Measurements from ENCODE around the gene RALGAPA1.
A peak's percentile ranks its signal among the peaks of the same experiment; 100 is the strongest.
"Not testable (repeated sequence)": the region's sequence is repeated elsewhere in the genome, so short reads cannot be mapped to it uniquely, and the experiment has no call there.

RALGAPA1 gene

GRCh38 chr14:35821564-35822411 lies 12.7 kb upstream of the RALGAPA1 start:
- peak; percentile 45 for DNase-seq (ENCODE audit: low spot score)

DNA sequence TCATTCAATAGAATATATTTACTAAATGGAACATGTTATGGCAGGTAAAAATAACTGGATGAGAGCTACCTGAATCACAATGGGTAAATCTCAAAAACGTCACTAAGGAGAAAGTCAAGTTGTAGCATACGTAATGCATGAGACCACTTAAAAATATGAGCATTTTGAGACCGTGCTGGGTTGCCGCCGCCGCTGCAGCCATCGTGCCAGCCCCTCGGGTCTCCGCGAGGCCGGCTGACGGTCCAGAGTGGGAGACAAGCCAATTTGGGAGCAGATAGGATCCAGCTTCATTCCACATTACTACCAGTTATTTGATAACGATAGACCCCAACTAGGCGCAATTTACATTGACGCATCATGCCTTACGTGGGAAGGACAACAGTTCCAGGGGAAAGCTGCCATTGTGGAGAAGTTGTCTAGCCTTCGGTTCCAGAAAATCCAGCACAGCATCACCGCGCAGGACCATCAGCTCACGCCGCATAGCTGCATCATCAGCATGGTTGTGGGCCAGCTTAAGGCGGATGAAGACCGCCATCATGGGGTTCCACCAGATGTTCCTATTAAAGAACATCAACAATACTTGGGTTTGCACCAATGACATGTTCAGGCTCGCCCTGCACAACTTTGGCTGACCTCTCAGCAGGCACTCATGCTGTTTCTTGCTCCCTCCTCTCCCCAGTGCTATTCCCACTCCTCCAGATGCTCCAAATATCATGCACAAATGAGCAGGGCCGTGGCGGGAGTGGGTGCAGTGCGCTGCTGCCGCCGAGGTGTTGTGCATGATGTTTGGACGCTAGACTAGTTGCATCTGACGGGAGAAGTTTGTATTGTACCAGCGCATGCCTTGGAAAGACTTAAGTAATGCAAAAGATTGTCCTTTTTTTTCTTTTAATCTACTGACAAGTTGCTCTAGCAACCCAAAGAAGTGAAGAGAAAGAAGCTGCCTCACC lies 10.8 kb upstream of the RALGAPA1 start:
- no peak for DNase-seq (ENCODE audit: low spot score)

DNA sequence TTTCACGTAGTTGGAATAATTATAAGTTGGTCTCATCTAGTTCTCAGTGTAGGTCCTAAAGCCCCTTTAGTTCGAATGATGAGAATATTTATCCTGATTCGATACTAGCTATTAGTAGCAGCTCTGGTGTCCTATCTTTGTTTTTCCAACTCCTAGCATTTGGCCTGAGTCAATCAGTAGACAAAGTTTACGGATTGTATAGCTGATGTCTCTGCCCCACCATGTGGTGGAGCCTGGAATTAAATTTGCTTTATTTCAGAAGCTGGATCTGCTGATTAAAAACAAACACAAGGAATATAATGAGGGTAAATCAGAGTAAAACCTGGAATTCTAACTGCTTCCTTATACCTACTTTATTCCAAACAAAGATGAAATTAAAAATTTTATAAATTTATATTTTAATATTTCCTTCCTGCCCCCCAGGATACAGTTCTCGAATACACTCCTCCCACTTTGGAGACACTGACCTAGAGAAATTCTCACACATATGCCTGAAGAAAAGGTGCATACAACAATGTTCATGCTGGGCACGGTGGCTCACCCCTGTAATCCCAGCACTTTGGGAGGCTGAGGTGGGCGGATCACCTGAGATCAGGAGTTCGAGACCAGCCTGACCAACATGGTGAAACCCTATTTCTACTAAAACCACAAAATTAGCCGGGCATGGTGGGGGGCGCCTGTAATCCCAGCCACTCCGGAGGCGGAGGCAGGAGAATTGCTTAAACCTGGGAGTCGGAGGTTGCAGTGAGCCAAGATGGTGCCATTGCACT lies 9.4 kb upstream of the RALGAPA1 start:
- DNase-seq (ENCODE audit: low spot score): peak; percentile 60

- peak; percentile 27 for DNase-seq (ENCODE audit: low spot score)
Observed at GRCh38 chr14:35814371-35815005, 5.4 kb upstream of the RALGAPA1 start.

DNA sequence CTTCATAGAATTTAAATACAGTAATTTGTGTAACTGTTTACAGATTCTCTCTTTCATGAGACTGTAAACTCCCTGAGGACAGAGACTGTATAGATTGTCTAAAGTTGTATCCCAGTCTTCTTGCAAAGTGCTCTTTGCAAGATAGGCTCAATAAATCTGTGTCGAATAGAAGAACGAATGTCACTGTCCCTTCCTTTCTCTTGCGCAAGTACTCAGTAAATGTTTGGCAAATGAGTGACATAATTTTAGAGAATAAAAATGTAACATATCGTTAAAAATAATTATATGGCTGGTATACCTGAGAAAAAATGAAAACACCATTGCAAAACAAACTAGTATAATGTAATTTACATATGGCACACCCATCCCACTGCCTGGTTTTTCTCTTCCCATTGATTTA lies 1.9 kb upstream of the RALGAPA1 start:
- no peak for DNase-seq (ENCODE audit: low spot score)

- DNase-seq (ENCODE audit: low spot score): no peak
Observed at GRCh38 chr14:35809597-35809996, 502 bp upstream of the RALGAPA1 start.

- no peak for DNase-seq (ENCODE audit: low spot score)
Observed at GRCh38 chr14:35808076-35808637, 938 bp downstream of the RALGAPA1 start.

- no peak for DNase-seq (ENCODE audit: low spot score)
Observed at GRCh38 chr14:35807131-35807961, 1.7 kb downstream of the RALGAPA1 start.

DNA sequence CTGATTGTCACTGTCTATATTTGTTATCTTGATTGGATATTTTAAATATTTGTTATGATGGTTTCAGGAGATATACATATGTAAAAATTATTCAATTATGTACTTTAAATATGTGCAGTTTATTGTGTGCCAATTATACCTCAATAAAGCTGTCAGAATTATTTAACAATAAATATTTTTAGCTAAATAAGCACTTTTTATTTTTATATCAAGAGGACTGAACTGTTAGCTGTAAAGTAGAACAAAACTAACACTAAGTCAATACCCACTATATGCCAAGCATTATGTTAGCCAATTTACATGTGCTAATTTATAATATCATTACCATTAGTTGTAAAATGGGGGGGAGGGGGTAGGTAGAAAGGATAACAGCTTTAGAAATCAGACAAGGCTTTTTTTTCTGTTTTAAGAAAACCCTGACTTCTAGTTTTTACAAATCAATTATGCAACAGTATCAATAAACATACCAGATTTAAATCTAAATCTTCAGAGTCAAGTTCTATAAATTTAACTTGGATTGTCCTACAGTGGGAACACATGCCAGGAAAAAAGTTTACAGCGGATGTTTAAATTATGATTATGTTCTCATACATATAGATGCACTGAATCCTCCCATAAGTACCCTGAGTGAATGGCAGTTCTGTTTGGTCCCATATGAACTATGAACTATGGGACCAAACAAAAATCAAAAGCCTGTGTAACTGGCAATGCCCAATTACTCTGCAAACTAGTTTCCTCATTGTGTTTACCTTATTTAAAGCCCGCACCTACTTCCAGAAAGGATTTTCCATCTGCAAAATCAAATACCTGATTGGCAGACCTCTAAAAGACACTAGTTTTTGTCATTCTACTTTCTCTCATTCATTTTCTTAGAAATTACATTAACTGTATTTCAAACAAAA lies 2.8 kb downstream of the RALGAPA1 start:
- no peak for DNase-seq (ENCODE audit: low spot score)

DNA sequence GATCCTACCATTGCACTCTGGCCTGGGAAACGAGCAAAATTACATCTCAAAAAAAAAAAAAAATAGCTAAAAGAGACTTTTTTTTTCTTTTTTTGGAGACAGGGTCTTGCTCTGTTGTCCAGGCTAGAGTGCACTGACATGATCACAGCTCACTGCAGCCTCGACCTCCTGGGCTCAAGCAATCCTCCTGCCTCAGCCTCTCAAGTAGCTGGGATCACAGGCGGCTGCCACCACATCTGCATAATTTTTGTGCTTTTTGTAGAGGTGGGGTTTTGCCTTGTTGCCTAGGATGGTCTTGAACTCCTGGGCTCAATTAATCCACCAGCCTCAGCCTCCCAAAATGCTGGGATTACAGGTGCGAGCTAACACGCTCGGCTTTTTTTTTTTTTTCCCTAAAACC lies 11.3 kb downstream of the RALGAPA1 start:
- no peak for DNase-seq (ENCODE audit: low spot score)

DNA sequence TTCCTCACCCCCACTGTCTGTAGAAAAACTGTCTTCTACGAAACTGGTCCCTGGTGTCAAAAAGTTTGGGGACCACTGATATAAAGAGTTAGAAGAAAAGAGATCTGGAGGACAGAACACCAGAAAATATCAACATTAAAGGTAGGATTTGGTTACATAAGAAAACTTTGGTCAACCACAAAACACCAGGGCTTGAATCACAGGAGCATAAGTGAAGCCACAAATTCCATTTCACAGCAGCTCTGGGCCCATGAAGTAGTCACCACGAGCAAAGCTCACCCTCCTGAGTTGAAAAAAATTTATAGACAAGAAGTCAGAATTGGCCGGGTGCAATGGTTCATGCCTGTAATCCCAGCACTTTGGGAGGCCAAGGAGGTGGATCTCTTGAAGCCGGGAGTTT lies 19.4 kb downstream of the RALGAPA1 start:
- no peak for DNase-seq (ENCODE audit: low spot score)

DNA sequence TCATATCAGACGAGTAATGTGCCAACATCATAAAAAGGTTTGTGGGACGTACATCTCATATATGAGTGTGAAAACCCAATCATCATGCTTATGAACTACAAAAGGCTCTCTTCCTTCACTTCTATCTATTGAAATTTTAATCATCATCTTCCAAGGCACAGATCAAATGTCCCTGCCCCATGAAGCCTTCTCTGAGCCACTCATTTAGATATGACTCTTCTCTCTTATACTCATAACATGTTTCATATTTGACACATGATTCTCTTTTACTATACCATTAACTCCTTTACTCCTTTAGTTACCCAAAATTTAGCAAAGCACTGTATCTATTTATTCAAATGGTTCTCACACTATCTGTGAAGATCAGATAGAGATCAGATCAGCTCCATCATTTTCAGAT lies 22.2 kb downstream of the RALGAPA1 start:
- DNase-seq (ENCODE audit: low spot score): no peak

DNA sequence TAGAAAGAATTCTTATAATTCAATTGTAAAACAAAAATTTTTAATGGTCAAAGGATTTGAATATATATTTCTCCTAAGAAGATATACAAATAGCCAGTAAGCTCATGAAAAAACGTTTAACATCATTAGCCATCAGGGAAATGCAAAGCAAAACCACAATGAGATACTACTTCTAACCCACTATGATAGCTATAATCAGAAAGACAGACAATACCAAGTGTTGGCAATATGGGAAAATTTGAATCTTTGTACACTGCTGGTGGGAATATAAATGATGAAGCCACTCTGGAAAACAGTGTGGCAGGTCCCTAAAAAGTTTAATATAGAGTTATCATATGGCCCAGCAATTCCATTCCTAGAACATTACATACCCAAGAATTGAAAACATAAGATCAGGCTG lies 25.4 kb downstream of the RALGAPA1 start:
- no peak for DNase-seq (ENCODE audit: low spot score)

DNA sequence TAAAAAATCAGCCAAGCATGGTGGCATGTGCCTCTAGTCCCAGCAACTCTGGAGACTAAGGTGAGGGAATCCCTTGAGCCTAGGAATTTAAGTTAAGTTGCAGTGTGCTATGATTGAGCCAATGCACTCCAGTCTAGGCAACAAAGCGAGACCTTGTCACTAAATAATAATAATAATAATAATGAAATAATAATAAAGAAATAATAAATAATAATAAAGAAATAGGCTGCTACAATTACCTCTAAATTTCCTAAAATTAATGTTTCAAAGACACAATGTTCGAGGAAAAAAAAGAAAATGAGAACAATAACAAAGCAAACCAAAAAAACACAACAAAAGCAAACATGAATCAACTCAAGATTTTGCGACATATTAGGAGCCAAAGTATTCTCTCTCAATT lies 29.7 kb downstream of the RALGAPA1 start:
- DNase-seq (ENCODE audit: low spot score): no peak

DNA sequence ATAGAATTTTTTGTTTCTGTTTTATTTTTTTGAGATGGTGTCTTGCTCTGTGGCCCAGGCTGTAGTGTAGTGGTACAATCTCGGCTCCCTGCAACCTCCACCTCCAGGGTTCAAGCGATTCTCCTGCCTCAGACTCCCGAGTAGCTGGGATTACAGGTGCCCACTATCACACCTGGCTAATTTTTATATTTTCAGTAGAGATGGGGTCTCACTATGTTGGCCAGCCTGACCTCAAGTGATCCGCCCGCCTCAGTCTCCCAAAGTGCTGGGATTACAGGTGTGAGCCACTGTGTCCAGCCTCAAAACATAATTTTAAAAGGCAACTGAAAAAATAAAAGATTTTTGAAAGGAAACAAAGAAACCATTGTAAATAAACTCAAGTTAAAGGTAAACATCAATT lies 31.5 kb downstream of the RALGAPA1 start:
- DNase-seq (ENCODE audit: low spot score): not testable (repeated sequence)

- DNase-seq (ENCODE audit: low spot score): no peak
Observed at GRCh38 chr14:35776823-35777222, 32.3 kb downstream of the RALGAPA1 start.

GRCh38 chr14:35776085-35776484 lies 33.0 kb downstream of the RALGAPA1 start:
- DNase-seq (ENCODE audit: low spot score): not testable (repeated sequence)

DNA sequence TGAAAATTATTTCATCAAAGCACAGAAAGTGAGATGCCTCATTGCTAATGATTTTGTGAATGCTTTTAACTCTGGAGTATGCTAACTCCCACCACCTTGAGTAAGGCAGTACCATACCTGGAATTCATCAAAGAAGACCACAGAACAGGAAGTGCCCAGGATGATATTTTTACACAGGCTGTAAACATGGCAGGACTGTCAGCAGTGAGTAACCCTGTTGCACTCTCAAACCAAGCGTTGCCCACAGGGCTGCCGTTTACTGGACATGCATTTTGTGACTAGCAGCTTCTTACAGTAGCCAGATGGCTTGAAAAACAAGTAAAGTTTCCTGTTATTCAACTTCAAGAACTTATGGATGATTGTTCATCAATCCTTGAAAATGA lies 42.4 kb downstream of the RALGAPA1 start:
- DNase-seq (ENCODE audit: low spot score): no peak

DNA sequence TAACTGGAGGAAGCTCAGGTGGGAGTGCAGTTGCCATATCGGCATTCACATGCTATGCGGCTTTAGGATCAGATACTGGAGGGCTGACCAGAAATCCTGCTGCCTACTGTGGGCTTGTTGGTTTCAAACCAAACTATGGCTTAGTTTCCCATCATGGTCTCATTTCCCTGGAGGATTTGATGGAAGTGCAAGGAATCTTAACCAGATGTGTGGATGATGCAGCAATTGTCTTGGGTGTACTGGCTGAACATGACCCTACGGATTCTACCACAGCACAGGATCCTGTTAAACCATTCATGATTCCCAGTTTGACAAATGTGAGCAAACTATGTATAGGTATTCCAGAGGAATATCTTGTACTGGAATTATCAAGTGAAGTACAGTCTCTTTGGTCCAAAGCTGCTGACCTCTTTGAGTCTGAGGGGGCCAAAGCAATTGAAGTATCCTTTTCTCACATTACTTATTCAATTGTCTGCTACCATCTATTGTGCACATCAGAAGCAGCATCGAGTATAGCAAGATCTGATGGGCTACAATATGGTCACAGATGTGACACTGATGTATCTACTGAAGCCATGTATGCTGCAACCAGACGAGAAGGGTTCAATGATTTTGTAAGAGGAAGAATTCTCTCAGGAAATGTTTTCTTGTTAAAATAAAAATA lies 42.9 kb downstream of the RALGAPA1 start:
- DNase-seq (ENCODE audit: low spot score): no peak
